Mucosa of descending colon (tissue), 3 donors: Measurements from ENCODE around the gene ZNF354C. TPM values are rescaled to one million over a fixed set of nuclear protein-coding genes. Genes with fewer than 3 reads are reported as not detected.

Source experiments
- ATAC-seq: fragments of 200-7000 bp; cut with Tn5 transposase; one replicate; pipeline ENCODE4 v1.9.1; 2020; ENCODE audit warnings: mild to moderate bottlenecking, moderate library complexity
- DNase-seq, 3 donors: peaks; one replicate each; pipeline ENCODE4 v3.0.0-alpha.2; 2020
- H3K36me3 ChIP-seq: fragments of 200-600 bp; one replicate; pipeline ENCODE4 v1.8.0; 2021; ENCODE audit warnings: low read depth, mild to moderate bottlenecking
- H3K4me1 ChIP-seq: fragments of 200-600 bp; one replicate; pipeline ENCODE4 v1.8.0; 2021; ENCODE audit warnings: low read depth, mild to moderate bottlenecking
- H3K4me3 ChIP-seq: fragments of 200-600 bp; one replicate; pipeline ENCODE4 v1.8.0; 2021; ENCODE audit warnings: mild to moderate bottlenecking
- H3K9me3 ChIP-seq: fragments of 200-600 bp; one replicate; pipeline ENCODE4 v1.8.0; 2021; ENCODE audit warnings: mild to moderate bottlenecking
- CTCF ChIP-seq: fragments of 200-600 bp; IDR thresholded peaks from one replicate; pipeline ENCODE4 v1.8.0; 2022; ENCODE audit warnings: antibody characterized with exemption, mild to moderate bottlenecking
- intact Hi-C, 2 donors: fragments of 100-400 bp; cut with DNase I in 1 of 2; cut with micrococcal nuclease in 1 of 2; formaldehyde crosslinking; loops; one replicate each; pipeline versions ENCODE4 v1.11.0 to v1.11.1; 2022; cut with DNase I, micrococcal nuclease
- total RNA-seq, 3 donors: library from RNA; stranded (reverse); fragmentation: NEBNext Ultra II Directional in 2 of 3; extraction: Animal tissue kit (Norgen Biotek cat#: 25700) in 2 of 3; gene quantifications; one replicate each; pipeline versions ENCODE4 v1.2.1 to v1.2.4, GENCODE V29; 2021 to 2023
- donor health status: DM: no; HTN: no; CAD: no; lungs with moderate emphysema.
- donor health status: DM: no; HTN: no; CAD: no.
- donor health status: DM: no; HTN: yes; CAD: no.

ZNF354C gene
- total RNA-seq, 3 donors from 2014 or later: 1.6 to 9.1 (median 1.7) TPM

DNA sequence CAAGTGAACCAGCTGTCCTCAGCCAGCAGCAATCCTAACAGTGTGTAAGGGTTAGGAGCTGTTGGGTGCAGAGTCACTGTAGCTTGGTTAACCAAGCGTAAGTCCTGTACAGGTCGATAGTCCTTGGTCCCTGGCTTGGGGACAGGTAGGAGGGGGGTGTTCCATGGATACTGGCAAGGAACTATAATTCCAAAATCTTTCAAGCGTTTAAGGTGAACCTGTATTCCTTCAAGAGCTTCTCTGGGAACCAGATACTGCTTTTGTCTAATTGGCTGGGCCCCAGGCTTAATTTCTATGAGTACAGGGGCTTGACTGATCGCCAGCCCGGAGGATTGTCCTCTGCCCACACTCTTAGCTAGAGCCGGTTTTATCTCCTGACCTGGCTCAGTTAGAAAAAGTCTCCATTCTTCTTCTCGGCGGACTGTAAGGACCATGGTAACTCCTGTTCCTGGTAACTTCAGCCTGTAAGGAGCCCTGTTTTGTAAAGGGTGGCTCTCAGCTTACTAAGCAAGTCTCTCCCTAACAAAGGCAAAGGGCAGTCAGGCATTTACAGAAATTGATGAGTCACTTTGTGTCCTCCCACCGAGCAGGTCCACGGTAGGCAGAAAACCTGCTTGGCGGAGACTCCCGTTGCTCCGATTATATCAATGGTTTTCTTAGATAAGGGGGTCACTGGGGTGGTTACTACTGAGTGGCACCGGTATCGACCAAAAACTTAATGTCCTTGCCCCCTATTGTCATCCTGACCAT is 6.0 kb upstream of the ZNF354C start:
- no peak for TF ChIP-seq CTCF
- no peak for DNase-seq
- ATAC-seq: no peak
- Histone ChIP-seq H3K9me3 (no peaks in the 10 kb centered on the region), H3K36me3 (no peaks in the 10 kb centered on the region), H3K4me3 (no peak overlapping the region), H3K4me1 (no peaks in the 10 kb centered on the region)
- intact Hi-C loops: no loop called here

- DNase-seq: no peak
- no peak for ATAC-seq
- no peak overlapping the region for H3K4me3 ChIP-seq
- no peak for TF ChIP-seq CTCF
- H3K36me3 ChIP-seq: no peaks in the 10 kb centered on the region
- H3K4me1 ChIP-seq: no peaks in the 10 kb centered on the region
- H3K9me3 ChIP-seq: no peaks in the 10 kb centered on the region
- intact Hi-C loops: no loop called here
Observed at GRCh38 chr5:179054876-179055275, 5.3 kb upstream of the ZNF354C start.

GRCh38 chr5:179055436-179055835 is 4.7 kb upstream of the ZNF354C start:
- DNase-seq (no peak), ATAC-seq (no peak)
- Histone ChIP-seq H3K9me3 (no peaks in the 10 kb centered on the region), H3K36me3 (no peaks in the 10 kb centered on the region), H3K4me1 (no peaks in the 10 kb centered on the region), H3K4me3 (no peak overlapping the region)
- intact Hi-C loops: no loop called here
- no peak for TF ChIP-seq CTCF

DNA sequence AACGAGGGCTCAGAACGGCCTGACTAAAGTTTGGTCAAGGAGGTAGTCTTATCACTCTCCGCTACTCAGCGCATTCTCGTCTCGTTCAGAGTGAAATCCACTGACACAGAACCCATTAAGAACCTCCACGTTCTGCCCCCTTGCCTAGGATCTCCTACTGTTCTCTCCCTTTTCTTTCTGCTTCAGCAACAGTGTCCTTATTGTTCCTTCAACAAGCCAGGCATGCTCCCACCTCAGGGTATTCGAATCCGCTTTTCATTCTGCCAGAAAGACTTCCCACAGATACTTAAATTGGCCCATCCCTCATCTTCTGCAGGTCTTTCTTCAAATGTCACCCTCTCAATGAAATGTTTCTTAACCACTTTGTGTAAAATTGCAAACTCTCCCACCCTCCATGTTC is 4.3 kb upstream of the ZNF354C start:
- Histone ChIP-seq H3K9me3 (no peaks in the 10 kb centered on the region), H3K36me3 (no peaks in the 10 kb centered on the region), H3K4me3 (no peak overlapping the region), H3K4me1 (no peaks in the 10 kb centered on the region)
- ATAC-seq (no peak), DNase-seq (no peak)
- no peak for TF ChIP-seq CTCF
- intact Hi-C loops: no loop called here

DNA sequence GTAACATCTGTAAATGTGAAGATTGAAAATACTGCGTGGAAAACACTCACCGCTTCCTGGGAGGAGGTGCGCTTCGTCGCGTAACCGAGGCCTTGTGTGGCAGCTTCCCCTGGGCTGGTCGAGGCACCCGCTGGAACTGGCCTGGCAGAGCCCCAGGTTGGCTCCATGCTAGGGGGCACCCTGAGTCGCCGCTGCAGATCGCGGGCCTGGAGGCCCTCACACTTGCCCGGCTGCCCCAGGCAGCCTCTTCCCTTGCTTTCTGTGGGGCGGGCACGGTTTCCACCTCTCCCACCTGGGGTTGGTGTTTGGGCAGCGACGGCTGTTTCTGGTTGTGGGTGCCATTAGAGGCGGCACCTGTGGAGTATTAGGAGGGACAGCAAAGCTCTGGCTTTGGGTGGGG is 852 bp downstream of the ZNF354C start:
- ATAC-seq: no peak
- Histone ChIP-seq H3K9me3 (peaks cover 17% of the 10 kb centered on the region), H3K36me3 (no peaks in the 10 kb centered on the region), H3K4me1 (no peaks in the 10 kb centered on the region), H3K4me3 (no peak overlapping the region)
- intact Hi-C loops: no loop called here
- TF ChIP-seq CTCF: no peak
- no peak for DNase-seq

- DNase-seq (no peak), ATAC-seq (no peak)
- TF ChIP-seq CTCF: no peak
- H3K4me3 ChIP-seq: no peak overlapping the region
- no peaks in the 10 kb centered on the region for H3K36me3 ChIP-seq
- H3K9me3 ChIP-seq: peaks cover 62% of the 10 kb centered on the region
- intact Hi-C loops: no loop called here
- H3K4me1 ChIP-seq: no peaks in the 10 kb centered on the region
Observed at GRCh38 chr5:179065703-179066102, 5.5 kb downstream of the ZNF354C start.
